GM10248 (cell line): ENCODE data around the gene DHX15.

Source experiments
- CTCF ChIA-PET: fragments of 300-600 bp; sonication (Branson Sonifier 250); formaldehyde crosslinking; extraction: SDS; loops from one replicate; lab custom pipeline; 2021; ENCODE audit warnings: antibody characterized with exemption; lab: Yijun Ruan, JAX
- POLR2A ChIA-PET: fragments of 350-650 bp; sonication (Branson Sonifier 250); formaldehyde crosslinking; extraction: SDS; loops from one replicate; lab custom pipeline; 2020; ENCODE audit warnings: antibody characterized with exemption; lab: Yijun Ruan, JAX
- DNase-seq: peaks from one replicate; pipeline ENCODE4 v3.0.0; 2012; ENCODE audit errors: extremely low spot score
- TF ChIP-seq, protein P1 (sequence below): IDR thresholded peaks from 2 replicates; pipeline ENCODE4 v1.5.1; 2012; ENCODE audit warnings: mild to moderate bottlenecking, low read depth; ENCODE audit errors: extremely low read depth, missing control alignments, control extremely low read depth

Gene DHX15

GRCh38 chr4:24604558-24605214, 20.3 kb upstream of the DHX15 start:
- ChIA-PET CTCF (no interaction called here), POLR2A (no interaction called here)
- TF ChIP-seq, protein P1, sequence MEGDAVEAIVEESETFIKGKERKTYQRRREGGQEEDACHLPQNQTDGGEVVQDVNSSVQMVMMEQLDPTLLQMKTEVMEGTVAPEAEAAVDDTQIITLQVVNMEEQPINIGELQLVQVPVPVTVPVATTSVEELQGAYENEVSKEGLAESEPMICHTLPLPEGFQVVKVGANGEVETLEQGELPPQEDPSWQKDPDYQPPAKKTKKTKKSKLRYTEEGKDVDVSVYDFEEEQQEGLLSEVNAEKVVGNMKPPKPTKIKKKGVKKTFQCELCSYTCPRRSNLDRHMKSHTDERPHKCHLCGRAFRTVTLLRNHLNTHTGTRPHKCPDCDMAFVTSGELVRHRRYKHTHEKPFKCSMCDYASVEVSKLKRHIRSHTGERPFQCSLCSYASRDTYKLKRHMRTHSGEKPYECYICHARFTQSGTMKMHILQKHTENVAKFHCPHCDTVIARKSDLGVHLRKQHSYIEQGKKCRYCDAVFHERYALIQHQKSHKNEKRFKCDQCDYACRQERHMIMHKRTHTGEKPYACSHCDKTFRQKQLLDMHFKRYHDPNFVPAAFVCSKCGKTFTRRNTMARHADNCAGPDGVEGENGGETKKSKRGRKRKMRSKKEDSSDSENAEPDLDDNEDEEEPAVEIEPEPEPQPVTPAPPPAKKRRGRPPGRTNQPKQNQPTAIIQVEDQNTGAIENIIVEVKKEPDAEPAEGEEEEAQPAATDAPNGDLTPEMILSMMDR: no peak
- no peak for DNase-seq

GRCh38 chr4:24603343-24603742, 19.0 kb upstream of the DHX15 start:
- TF ChIP-seq, protein P1: no peak
- DNase-seq: no peak
- POLR2A ChIA-PET: no interaction called here
- CTCF ChIA-PET: no interaction called here

DNA sequence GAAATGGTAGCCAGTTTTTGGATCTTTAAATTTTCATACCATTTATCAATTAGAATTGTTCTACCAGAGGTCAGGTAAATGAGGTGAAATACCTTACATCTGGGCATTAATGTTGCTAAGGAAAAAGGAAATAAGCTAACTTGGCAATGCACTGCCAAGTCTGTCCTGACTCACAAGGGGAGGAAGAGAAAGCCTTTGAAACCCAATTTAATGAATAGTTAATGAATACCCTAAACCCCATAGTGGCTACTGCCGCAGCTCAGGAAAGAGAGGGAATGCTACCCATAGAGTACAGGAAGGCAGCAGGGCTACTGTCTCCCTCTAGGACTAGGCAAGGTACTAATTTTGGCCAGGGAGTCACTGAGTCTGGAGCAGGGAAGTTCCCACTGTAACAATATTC, 16.8 kb upstream of the DHX15 start:
- no peak for DNase-seq
- ChIA-PET POLR2A (no interaction called here), CTCF (no interaction called here)
- TF ChIP-seq, protein P1: no peak

DNA sequence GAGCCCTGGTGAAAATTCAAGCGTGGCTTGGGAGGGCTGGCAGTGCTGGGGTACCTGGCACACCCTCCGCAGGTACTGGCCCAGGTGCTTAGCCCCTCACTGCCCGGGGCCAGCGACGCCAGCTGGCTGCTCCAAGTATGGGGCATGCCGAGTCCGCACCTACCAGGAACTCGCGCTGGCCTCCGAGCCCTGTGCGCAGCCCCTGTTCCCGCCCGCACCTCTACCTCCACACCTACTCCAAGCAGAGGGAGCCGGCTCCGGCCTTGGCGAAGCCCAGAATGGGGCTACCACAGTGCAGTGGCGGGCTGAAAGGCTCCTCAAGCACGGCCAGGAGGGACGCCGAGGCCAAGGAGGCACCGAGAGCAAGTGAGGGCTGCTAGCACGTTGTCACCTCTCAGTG, 14.9 kb upstream of the DHX15 start:
- TF ChIP-seq, protein P1: no peak
- ChIA-PET POLR2A (interaction anchor here (0.9 kb wide), 1 partner anchor 107 kb away, joined by 5 read pairs; no protein-coding TSS in a partner anchor), CTCF (no interaction called here)
- no peak for DNase-seq

DNA sequence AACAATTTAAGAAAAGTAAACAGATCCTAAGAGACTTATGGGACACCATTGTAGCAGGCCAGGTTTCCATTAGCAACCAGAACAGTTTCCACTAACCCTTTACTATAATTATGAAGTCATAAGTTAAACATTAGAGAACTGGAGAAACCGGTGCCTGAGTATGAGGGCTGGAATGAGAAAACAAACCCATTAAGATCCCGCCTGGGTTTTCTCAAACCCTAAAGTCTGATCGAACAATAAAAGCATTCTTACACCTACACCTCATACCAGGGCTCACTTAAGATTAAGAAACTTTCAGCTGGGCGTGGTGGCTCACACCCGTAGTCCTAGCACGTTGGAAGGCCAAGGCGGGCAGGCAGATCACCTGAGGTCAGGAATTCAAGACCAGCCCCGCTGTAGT, 13.7 kb upstream of the DHX15 start:
- POLR2A ChIA-PET: no interaction called here
- no peak for DNase-seq
- TF ChIP-seq, protein P1: no peak
- CTCF ChIA-PET: no interaction called here

GRCh38 chr4:24595659-24596058, 11.3 kb upstream of the DHX15 start:
- ChIA-PET POLR2A (interaction anchor here (0.7 kb wide), 1 partner anchor 11 kb away, joined by 6 read pairs; the partner anchor contains the start of gene DHX15), CTCF (no interaction called here)
- DNase-seq: no peak
- TF ChIP-seq, protein P1: no peak

DNA sequence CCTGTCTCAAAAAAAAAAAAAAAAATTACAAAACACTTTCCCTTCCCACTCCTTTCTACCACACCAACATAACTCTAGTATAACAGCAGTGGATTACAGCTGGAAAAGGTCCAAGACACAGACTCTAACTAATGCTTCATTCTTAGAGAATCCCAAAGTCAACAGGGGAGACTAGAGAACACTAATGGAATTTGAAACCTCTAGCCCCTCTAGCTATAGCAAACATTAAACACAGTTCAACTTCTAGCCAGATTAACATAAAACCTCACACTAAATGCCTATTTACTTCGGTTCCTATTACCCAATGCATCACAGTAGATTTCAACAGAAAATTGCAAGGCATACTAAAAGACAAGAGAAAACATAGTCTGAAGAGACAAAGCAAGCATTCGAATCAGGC, 10.5 kb upstream of the DHX15 start:
- ChIA-PET CTCF (interaction anchor here (1.1 kb wide), 1 partner anchor 9 kb away, joined by 3 read pairs; no protein-coding TSS in a partner anchor), POLR2A (no interaction called here)
- TF ChIP-seq, protein P1: no peak
- no peak for DNase-seq
